ENCODE data around the gene HS6ST1. TPM values are rescaled to one million over a fixed set of nuclear protein-coding genes. Genes with fewer than 3 reads are reported as not detected.

HS6ST1 gene, protein sequence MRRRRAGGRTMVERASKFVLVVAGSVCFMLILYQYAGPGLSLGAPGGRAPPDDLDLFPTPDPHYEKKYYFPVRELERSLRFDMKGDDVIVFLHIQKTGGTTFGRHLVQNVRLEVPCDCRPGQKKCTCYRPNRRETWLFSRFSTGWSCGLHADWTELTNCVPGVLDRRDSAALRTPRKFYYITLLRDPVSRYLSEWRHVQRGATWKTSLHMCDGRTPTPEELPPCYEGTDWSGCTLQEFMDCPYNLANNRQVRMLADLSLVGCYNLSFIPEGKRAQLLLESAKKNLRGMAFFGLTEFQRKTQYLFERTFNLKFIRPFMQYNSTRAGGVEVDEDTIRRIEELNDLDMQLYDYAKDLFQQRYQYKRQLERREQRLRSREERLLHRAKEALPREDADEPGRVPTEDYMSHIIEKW
- 46.1 and 56.7 TPM in 2 replicates for total RNA-seq

DNA sequence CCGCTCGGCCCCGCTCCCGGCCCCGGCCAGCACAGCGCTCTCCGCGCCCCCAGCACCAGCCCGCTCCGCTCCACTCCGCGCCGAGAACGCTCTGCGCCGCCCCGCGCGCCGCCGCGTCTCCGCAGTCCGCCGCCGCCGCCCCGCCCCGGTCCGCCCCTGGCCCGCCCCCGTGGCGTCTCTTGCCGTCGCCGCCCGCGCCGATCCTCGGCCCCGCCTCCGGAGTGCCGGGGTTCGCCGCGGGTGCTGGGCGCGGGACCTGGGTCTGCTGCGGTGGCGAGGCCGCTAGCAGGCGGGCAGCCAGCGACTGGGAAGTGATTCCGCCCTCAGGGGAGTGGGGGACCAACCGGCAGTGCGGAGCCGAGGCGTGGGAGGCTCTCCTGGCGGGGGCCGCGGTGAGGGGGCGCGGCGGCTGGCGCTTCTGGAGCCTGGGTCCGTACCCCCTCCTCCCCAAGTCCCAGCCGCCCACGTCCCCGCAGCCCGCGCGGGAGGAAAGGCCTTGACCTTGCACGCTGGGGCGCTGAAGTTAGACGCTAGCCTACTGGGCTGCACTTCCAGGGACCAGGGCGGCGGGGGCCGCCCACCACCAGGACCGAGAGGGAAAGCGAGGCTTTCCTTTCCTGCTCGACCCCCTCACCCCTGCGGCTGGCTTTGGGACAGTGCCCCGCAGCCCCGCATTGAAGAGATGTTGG is at the start of gene HS6ST1:
Gene HS6ST1, minus strand, starts transcription at position 93 of the 689 bp plus-strand sequence. CDS start 305 bp downstream, outside the sequence.

Other genes with a start within 250 kb of the HS6ST1 start
- 52.3 and 103 TPM in 2 replicates for gene UGGT1, start 227.7 kb downstream of the HS6ST1 start, total RNA-seq